ENCODE measurements around the gene COQ2. TPM values are rescaled to one million over a fixed set of nuclear protein-coding genes. Genes with fewer than 3 reads are reported as not detected.
"Not testable (repeated sequence)": the region's sequence is repeated elsewhere in the genome, so short reads cannot be mapped to it uniquely, and the experiment has no call there.

The COQ2 gene
- total and polyA plus RNA-seq, 2 donors (not counting 1 experiment from before 2014, with no cell fraction given) = 16.7 to 26.4 TPM

DNA sequence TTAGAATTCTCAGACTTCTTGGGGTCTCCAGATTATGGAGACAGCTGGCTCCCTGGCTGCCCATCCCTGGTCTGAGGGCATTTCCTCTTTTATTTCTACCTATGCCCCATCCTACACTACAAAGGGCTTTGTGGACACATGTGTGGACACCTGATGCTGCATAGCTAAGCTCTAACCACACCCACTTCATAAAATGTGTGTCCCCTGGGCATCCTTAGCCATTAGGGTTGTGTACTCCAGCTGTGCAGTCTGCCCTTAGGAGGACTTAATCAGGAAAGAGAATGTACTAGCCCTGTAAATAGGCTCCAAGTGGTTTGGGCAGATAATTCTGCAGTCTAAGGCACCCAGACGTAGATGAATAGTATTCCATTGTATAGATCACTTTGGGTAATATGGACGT is 47.0 kb downstream of the COQ2 start:
- Histone ChIP-seq H2AFZ (ENCODE audit: low read length) (no peak overlapping the region), H3K9me3 (ENCODE audit: control insufficient read depth, insufficient read depth, low read depth, low read length) (no peaks in the 10 kb centered on the region), H4K20me1 (ENCODE audit: control insufficient read depth, extremely low read depth, insufficient read depth, low read length) (no peaks in the 10 kb centered on the region), H3K27ac (ENCODE audit: insufficient read depth, low read length) (no peak overlapping the region), H3K9ac (ENCODE audit: insufficient read depth, low read length) (no peak overlapping the region), H3K79me2 (ENCODE audit: control insufficient read depth, insufficient read depth, low read length) (no peaks in the 10 kb centered on the region), H3K27me3 (ENCODE audit: control insufficient read depth, insufficient read depth, low read length) (no peaks in the 10 kb centered on the region), H3K4me3 (replicated peaks in 1 of 4; ENCODE audit: control extremely low read depth in 1 of 4, insufficient read depth in 1 of 4, low read depth in 3 of 4, low read length in 4 of 4) (no peak overlapping the region), H3K4me2 (ENCODE audit: extremely low read depth, insufficient read depth, low read length) (no peak overlapping the region), H3K36me3 (ENCODE audit: control insufficient read depth, insufficient read depth, low read length) (no peaks in the 10 kb centered on the region), H3K4me1 (ENCODE audit: control insufficient read depth, extremely low read depth, insufficient read depth, low read length) (no peaks in the 10 kb centered on the region)
- no peak for TF ChIP-seq EZH2 (IDR thresholded peaks at IDR 0.05; ENCODE audit: low read length, missing control alignments)
- TF ChIP-seq, protein P1, sequence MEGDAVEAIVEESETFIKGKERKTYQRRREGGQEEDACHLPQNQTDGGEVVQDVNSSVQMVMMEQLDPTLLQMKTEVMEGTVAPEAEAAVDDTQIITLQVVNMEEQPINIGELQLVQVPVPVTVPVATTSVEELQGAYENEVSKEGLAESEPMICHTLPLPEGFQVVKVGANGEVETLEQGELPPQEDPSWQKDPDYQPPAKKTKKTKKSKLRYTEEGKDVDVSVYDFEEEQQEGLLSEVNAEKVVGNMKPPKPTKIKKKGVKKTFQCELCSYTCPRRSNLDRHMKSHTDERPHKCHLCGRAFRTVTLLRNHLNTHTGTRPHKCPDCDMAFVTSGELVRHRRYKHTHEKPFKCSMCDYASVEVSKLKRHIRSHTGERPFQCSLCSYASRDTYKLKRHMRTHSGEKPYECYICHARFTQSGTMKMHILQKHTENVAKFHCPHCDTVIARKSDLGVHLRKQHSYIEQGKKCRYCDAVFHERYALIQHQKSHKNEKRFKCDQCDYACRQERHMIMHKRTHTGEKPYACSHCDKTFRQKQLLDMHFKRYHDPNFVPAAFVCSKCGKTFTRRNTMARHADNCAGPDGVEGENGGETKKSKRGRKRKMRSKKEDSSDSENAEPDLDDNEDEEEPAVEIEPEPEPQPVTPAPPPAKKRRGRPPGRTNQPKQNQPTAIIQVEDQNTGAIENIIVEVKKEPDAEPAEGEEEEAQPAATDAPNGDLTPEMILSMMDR (conservative IDR thresholded peaks at IDR 0.05 in 1 of 2, IDR thresholded peaks at IDR 0.05 in 1 of 2; ENCODE audit: low read depth in 1 of 2, low read length in 2 of 2) = no peak
- no peak for DNase-seq (ENCODE audit: low read depth in 2 of 2)

DNA sequence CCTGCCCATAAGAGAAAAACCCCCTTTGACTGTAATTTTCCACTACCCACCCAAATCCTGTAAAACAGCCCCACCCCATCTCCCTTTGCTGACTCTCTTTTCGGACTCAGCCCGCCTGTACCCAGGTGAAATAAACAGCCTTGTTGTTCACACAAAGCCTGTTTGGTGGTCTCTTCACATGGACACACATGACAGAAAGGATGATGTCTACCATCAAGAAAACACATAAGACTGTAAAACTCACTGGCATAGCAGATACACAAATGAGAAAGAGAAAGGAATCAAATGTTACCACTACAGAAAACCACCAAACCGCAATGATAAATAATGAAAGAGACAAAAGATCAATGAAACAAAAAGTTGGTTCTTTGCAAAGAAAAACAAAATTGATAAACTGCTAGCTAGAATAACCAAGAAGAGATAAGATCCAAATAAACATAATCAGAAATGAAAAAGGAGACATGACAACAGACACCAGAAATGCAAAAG is 48.9 kb downstream of the COQ2 start:
- H3K9me3 ChIP-seq (ENCODE audit: control insufficient read depth, insufficient read depth, low read depth, low read length); H3K27ac ChIP-seq (ENCODE audit: insufficient read depth, low read length); DNase-seq (ENCODE audit: low read depth in 2 of 2); H3K4me1 ChIP-seq (ENCODE audit: control insufficient read depth, extremely low read depth, insufficient read depth, low read length); H3K36me3 ChIP-seq (ENCODE audit: control insufficient read depth, insufficient read depth, low read length); H3K4me2 ChIP-seq (ENCODE audit: extremely low read depth, insufficient read depth, low read length); H4K20me1 ChIP-seq (ENCODE audit: control insufficient read depth, extremely low read depth, insufficient read depth, low read length); H3K9ac ChIP-seq (ENCODE audit: insufficient read depth, low read length); H3K79me2 ChIP-seq (ENCODE audit: control insufficient read depth, insufficient read depth, low read length); H3K4me3 ChIP-seq (replicated peaks in 1 of 4; ENCODE audit: control extremely low read depth in 1 of 4, insufficient read depth in 1 of 4, low read depth in 3 of 4, low read length in 4 of 4); H2AFZ ChIP-seq (ENCODE audit: low read length); H3K27me3 ChIP-seq (ENCODE audit: control insufficient read depth, insufficient read depth, low read length): not testable (repeated sequence)

DNA sequence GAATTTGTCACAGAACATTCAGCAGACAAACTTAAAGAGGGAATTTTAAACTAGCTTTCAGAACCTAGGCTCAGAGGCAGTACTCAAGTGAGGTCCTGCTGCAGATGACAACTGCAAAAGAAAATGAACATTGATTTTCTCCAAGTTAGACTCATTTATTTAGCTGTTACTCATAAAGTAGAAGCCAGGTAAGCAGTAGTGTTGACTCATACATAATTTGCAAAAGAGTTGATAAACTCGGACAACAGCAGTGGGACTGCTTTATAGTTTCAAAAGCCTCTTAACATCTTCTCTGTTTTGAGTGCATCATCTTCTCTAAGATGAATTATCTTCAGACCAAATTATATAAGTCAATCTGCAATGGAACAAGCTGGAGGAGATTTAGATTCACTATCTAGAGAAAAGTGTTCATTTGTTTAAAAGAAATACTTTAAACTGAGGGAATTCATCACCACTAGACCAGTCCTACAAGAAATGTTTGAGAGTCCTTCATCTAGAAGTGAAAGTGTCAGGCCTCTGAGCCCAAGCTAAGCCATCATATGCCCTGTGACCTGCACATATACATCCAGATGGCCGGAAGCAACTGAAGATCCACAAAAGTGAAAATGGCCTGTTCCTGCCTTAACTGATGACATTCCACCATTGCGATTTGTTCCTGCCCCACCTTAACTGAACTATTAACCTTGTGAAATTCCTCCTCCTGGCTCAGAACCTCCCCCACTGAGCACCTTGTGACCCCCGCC is 49.5 kb downstream of the COQ2 start:
- no peak for DNase-seq (ENCODE audit: low read depth in 2 of 2)
- TF ChIP-seq EZH2 (IDR thresholded peaks at IDR 0.05; ENCODE audit: low read length, missing control alignments) = no peak
- TF ChIP-seq, protein P1 (conservative IDR thresholded peaks at IDR 0.05 in 1 of 2, IDR thresholded peaks at IDR 0.05 in 1 of 2; ENCODE audit: low read depth in 1 of 2, low read length in 2 of 2) = no peak
- Histone ChIP-seq H3K36me3 (ENCODE audit: control insufficient read depth, insufficient read depth, low read length) (no peaks in the 10 kb centered on the region), H3K9ac (ENCODE audit: insufficient read depth, low read length) (no peak overlapping the region), H3K4me1 (ENCODE audit: control insufficient read depth, extremely low read depth, insufficient read depth, low read length) (no peaks in the 10 kb centered on the region), H4K20me1 (ENCODE audit: control insufficient read depth, extremely low read depth, insufficient read depth, low read length) (no peaks in the 10 kb centered on the region), H3K4me2 (ENCODE audit: extremely low read depth, insufficient read depth, low read length) (no peak overlapping the region), H3K4me3 (replicated peaks in 1 of 4; ENCODE audit: control extremely low read depth in 1 of 4, insufficient read depth in 1 of 4, low read depth in 3 of 4, low read length in 4 of 4) (no peak overlapping the region), H3K79me2 (ENCODE audit: control insufficient read depth, insufficient read depth, low read length) (no peaks in the 10 kb centered on the region), H3K27me3 (ENCODE audit: control insufficient read depth, insufficient read depth, low read length) (no peaks in the 10 kb centered on the region), H3K9me3 (ENCODE audit: control insufficient read depth, insufficient read depth, low read depth, low read length) (no peaks in the 10 kb centered on the region), H2AFZ (ENCODE audit: low read length) (no peak overlapping the region), H3K27ac (ENCODE audit: insufficient read depth, low read length) (no peak overlapping the region)

DNA sequence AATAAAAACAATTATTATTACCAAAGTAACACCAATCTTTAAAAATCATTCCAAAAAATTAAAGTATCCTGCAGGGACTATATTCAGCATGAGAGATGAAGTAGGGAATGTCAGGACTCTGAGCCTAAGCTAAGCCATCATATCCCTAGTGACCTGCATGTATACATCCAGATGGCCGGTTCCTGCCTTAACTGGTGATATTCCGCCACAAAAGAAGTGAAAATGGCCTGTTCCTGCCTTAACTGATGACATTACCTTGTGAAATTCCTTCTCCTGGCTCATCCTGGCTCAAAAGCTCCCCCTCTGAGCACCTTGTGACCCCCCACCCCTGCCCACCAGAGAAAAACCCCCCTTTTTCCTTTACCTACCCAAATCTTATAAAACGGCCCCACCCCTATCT is 50.2 kb downstream of the COQ2 start:
- H3K4me3 ChIP-seq (replicated peaks in 1 of 4; ENCODE audit: control extremely low read depth in 1 of 4, insufficient read depth in 1 of 4, low read depth in 3 of 4, low read length in 4 of 4); H2AFZ ChIP-seq (ENCODE audit: low read length); H4K20me1 ChIP-seq (ENCODE audit: control insufficient read depth, extremely low read depth, insufficient read depth, low read length); H3K9me3 ChIP-seq (ENCODE audit: control insufficient read depth, insufficient read depth, low read depth, low read length); H3K36me3 ChIP-seq (ENCODE audit: control insufficient read depth, insufficient read depth, low read length); DNase-seq (ENCODE audit: low read depth in 2 of 2); H3K79me2 ChIP-seq (ENCODE audit: control insufficient read depth, insufficient read depth, low read length); H3K4me2 ChIP-seq (ENCODE audit: extremely low read depth, insufficient read depth, low read length); H3K4me1 ChIP-seq (ENCODE audit: control insufficient read depth, extremely low read depth, insufficient read depth, low read length); H3K9ac ChIP-seq (ENCODE audit: insufficient read depth, low read length); H3K27ac ChIP-seq (ENCODE audit: insufficient read depth, low read length); H3K27me3 ChIP-seq (ENCODE audit: control insufficient read depth, insufficient read depth, low read length): not testable (repeated sequence)
